G401 (cell line): ENCODE results near the gene INS. TPM values are rescaled to one million over a fixed set of nuclear protein-coding genes. Genes with fewer than 3 reads are reported as not detected.
"Not testable (repeated sequence)": the region's sequence is repeated elsewhere in the genome, so short reads cannot be mapped to it uniquely, and the experiment has no call there.

Experiments used
- DNase-seq: peaks from one replicate; pipeline ENCODE4 v3.0.0-alpha.2; 2015; ENCODE audit warnings: low spot score
- in situ Hi-C: cut with HindIII; loops from 2 replicates; pipeline ENCODE4 v1.10.0; 2016; ENCODE audit warnings: low sequenced_read_pairs, mixed read lengths
- total RNA-seq: library from RNA; depleted of rRNA; stranded (reverse); fragments of >200 nt; shearing (Covaris generic); gene quantifications from 2 replicates; pipeline ENCODE4 v1.2.3, GENCODE V29; 2014; rRNA removed

Gene INS
- total RNA-seq, 1 experiment from 2014 or later, result not detected

- in situ Hi-C loops, result no loop called here
- no peak for DNase-seq
These were observed 34.4 kb downstream of the INS start for GRCh38 chr11:2126520-2127085.

DNA sequence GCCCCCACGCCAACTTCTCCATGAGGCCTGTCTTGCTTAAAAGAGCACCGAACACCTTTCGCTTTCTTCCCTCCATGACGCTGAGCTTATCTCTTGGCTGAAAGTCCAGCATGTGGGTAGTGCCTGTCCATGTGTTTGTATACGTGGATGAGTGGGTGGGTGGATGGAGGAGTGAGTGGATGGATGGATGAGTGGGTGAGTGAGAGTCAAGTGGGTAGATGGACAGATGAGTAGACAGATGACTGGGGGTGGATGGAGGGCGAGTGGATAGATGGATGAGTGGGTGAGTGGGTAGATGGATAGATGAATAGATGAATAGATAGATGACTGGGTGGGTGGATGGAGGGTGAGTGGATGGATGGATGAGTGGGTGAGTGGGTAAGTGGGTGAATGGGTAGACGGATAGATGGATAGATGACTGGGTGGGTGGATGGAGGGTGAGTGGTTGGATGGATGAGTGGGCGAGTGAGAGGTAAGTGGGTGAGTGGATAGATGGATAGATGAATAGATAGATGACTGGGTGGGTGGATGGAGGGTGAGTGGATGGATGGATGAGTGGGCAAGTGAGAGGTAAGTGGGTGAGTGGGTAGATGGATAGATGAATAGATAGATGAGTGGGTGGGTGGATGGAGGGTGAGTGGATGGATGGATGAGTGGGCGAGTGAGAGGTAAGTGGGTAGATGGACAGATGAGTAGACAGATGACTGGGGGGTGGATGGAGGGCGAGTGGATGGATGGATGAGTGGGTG is 36.1 kb downstream of the INS start:
- in situ Hi-C loops, DNase-seq: not testable (repeated sequence)

GRCh38 chr11:2123628-2123960 is 37.4 kb downstream of the INS start:
- no peak for DNase-seq
- in situ Hi-C loops, result no loop called here

- no peak for DNase-seq
These were observed 37.9 kb downstream of the INS start for GRCh38 chr11:2122907-2123627.

GRCh38 chr11:2122222-2122906 is 38.6 kb downstream of the INS start:
- in situ Hi-C loops, result no loop called here
- DNase-seq, result no peak

More at GRCh38 chr11:2122907-2123627, 37.9 kb downstream of the INS start:
- in situ Hi-C loops, result no loop called here

DNA sequence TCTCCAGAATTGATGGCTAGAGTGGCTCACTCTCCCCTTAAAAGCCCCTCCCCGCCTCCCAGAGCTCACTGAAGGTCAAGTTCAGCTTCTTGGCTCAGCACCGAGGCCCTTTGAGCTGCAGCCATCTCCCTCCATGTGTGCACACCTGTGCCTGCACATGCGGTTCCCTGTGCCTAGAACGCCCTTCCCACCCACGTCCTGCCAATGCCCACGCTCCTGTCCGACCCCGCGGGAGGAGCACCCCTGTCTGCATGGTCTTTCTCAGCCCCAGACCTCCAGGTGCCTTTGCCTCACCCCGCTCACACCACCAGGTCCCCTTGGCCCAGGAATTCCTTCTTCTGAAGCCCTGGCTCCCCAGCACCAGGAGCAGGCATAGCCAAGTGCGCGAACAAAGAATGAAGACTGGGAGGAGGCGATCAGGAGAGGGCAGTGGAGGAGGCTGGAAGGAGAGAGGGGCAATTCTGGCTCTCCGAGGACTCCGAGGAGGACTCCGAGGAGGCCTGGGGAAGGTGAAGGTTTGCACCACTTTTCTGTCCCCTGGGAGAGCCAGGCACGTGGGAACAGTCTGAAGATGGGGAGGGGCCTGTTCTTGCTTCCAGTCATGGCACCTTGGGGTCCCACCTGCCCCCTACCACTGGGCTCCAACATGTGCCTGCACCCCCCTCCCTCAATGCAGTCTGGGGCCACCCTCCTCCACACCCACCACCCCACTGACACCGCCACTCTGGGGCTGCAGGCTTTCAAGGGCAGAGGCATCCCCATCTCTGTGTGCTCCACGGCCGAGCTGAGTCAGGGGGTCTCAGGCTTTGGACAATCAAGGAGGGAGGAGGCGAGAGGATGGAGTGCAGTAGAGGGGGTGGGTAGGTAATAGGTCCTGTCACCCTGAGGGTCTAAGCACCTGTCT is 39.5 kb downstream of the INS start:
- DNase-seq, result no peak
- in situ Hi-C loops, result no loop called here

- no peak for DNase-seq
- in situ Hi-C loops, result no loop called here
These were observed 40.5 kb downstream of the INS start for GRCh38 chr11:2120359-2121100.

- in situ Hi-C loops, result no loop called here
- DNase-seq, result no peak
These were observed 42.3 kb downstream of the INS start for GRCh38 chr11:2118677-2119076.

DNA sequence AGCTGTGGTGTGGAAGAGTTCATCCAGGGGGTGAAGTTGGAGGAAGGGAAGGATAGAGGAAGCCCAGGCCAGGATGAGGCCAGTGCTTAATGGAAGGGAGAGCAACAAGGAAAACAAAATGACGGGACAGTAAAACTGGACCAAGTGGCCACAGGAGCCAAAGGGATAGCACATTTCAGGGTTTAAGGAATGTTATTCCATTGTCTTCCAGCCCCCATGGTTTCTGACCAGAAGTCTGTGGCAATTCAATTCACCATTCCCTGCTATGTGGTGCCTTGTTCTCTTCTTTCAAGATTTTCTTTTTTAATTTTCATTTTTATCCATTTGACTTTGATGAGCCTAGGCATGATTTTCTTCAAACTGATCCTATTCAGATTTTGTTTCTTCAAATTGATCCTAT is 44.3 kb downstream of the INS start:
- in situ Hi-C loops, result no loop called here
- no peak for DNase-seq

DNA sequence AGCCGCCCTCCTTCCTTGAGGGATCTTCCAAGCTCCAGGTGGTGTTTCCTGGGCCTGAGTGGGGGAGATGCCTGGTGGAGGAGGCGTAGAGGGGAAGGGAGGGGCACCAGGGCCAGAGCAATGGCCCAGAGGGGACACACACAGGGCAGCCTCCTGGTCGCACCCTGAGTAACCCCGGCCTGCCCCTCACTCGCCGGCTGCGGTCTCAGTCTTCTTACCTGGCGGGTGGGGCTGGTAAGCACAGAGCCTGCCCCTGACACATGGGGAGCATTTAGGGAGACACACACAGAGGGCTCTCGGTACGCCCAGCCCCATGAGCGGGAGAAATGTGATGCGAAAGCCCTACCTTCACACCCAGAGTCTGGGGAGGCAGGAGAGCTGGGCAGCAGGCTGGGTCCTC is 45.7 kb downstream of the INS start:
- in situ Hi-C loops, result no loop called here

GRCh38 chr11:2114430-2115241 is 46.4 kb downstream of the INS start:
- in situ Hi-C loops, result no loop called here
- no peak for DNase-seq

More for the DNA sequence above, 45.7 kb downstream of the INS start:
- no peak for DNase-seq

DNA sequence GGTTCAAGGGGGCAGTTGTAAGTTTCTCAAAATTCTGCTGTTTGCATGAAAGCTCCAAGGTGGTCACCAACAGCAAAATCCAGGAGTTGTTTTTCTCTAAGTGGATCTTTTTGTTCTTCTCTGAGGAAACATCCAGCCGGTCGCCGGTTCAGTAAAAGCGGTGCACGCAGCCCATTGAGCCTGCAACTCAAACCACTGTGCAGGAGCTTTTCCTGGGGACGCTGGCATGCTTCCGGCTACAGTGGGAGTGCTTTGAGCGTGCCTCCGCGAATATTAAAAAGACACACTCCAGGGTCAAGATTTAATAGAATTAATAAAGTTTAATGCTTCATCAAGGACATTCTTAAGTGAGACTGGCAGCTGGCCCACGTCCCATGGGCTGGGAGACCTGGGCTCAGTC is 47.2 kb downstream of the INS start:
- no peak for DNase-seq
- in situ Hi-C loops, result no loop called here

- in situ Hi-C loops, result no loop called here
- DNase-seq, result no peak
These were observed 50.5 kb downstream of the INS start for GRCh38 chr11:2110521-2110920.

Other genes with a start within 250 kb of the INS start
- not detected in 2 replicates for gene TNNT3, start 241.5 kb downstream of the INS start, total RNA-seq
- gene MRPL23, start 213.9 kb downstream of the INS start, total RNA-seq, result 250 and 320 TPM in 2 replicates
- 17.0 and 19.9 TPM in 2 replicates for gene H19, start 163.4 kb downstream of the INS start, total RNA-seq
- 0.06 TPM in 1 of 2 replicates, not detected in the other for gene IGF2, start 21.8 kb downstream of the INS start, total RNA-seq
- 0.49 TPM in 1 of 2 replicates, not detected in the other for gene TH, start 10.6 kb upstream of the INS start, total RNA-seq
- gene ASCL2, start 109.4 kb upstream of the INS start, total RNA-seq, result not detected in 2 replicates
- gene C11orf21, start 140.7 kb upstream of the INS start, total RNA-seq, result not detected in 2 replicates
- gene TSPAN32, start 140.8 kb upstream of the INS start, total RNA-seq, result not detected in 2 replicates
- gene CD81, start 216.1 kb upstream of the INS start, total RNA-seq, result 61.8 and 105 TPM in 2 replicates
- 44.6 and 46.1 TPM in 2 replicates for gene TSSC4, start 239.5 kb upstream of the INS start, total RNA-seq